SKM-1 treated with dmso at 0.1 percent for 144 hours (cell line): ENCODE measurements around the gene SUV39H1.

ENCODE experiments used
- DNase-seq: peaks from one replicate; lab custom pipeline; 2025; ENCODE audit not compliant: unreplicated experiment; lab: John Stamatoyannopoulos, UW

The SUV39H1 gene

GRCh38 chrX:48711929-48712505, 15.5 kb downstream of the SUV39H1 start:
- DNase-seq: no peak

DNA sequence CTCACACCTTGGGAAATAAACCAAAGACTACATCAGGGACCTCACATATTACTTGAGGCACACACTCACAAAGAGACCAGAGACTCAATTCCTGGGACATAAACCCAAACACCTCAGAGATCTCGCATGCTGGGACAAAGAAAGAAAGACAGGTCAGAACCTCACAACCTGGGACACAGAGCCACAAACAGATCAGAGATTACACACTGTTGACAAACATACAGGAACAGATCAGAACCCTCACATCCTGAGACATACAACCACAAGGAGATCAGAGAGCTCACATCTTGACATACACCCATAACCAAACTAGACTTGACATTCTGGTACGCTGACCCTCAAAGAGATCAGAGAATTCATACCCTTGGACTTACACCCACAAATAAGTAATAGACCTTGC, 17.3 kb downstream of the SUV39H1 start:
- DNase-seq: no peak

DNA sequence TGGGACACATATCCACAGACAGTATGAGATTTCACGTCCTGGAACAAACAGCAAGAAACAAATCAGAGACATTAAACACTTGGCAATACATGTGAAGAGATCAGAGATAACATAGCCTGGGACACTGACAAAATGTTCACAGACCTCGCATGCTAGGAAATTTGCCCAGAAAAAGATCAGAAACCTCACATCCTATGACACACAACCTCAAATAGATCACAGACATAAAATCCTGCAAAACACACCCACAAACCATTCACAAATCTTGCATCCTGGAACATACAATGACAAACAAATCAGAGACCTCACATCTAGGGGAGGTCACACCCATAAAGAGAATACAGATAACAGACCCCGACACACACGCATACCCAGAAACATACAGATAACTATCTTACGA, 18.0 kb downstream of the SUV39H1 start:
- DNase-seq: no peak

DNA sequence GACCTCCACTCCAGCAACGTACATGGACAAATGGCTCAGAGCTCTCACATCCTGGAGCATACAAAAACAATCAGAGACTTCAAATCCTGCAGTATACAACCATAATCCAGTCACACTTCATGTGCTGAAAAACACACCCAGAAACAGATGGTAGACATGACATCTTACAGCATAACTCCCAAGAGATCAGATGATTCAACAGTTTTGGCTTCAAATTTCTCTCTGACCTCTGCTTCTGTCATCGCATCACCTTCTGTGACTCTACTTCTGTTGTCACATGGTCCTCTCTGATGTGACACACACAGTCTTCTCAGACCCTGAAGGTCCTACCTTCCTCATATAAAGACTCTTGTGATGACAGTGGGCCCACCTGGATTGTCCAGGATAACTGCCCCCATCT, 18.5 kb downstream of the SUV39H1 start:
- DNase-seq: no peak

DNA sequence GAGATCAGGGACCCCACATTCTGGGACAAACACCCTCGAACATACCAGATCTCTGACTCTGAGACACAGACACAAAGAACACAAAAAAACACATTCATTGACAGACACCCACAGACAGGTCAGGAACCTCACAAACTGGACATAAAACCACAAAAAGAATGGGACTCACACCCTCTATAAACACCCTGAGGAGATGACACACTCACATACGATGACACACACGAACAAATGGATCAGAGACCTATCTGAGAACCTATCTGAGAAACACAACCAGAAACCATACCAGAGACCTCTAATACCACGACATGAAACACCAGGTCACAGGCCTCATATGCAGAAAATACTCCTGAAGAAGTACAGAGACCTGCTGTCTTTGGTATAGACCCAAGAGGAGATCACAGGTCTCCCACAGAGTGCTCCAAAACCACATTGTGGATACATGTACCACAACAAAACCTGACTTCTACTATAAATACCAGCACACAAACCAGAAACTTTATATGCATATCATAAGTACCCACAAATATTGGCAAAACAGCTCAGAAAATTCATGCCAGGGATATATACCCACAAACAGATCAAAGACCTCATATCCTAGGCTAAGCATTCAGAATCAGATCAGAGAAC, 19.5 kb downstream of the SUV39H1 start:
- no peak for DNase-seq

DNA sequence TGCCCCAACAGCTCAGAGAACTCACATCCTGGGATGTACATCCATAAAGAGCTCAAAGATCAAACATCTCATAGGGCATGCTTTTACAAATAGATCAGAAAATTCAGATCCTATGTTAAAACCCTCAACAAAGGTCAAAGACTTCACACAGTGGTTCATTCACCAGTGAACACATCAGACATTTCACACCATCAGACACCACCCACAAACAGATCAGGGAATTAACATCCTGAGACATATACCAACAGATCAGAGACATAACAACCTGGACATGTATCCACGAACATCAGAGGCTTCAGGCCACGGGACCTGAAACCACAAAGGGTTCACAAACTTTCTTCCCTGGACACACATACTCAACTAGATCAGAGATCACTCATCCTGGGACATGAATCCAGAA, 23.4 kb downstream of the SUV39H1 start:
- no peak for DNase-seq

DNA sequence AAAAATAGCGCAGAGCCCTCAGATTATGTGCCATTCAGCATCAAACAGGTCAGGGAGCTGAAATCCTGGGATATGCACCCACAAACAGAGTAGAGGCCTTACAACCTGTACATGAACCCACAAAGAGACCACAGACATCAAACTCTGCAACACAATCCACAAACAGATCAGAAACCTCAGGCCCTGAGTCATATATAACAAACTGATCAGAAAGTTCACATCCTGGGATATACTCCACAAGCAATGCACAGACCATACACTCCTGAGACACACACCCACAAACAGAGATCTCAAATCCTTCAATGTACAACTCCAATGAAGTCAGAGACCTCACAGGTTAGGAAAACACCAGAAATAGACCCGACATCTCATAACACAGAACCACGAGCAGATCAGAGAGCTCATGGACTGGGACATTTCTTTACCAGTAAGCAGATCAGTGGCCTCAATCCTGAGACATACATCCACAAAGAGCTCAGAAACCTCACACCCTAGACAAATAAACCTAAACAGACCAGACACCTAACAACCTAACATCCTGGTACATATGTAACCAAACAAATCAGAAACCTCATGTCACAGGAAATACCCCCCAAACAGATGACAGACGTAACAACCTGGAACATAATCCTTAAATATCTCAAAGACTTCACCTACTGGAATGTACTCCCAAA, 24.2 kb downstream of the SUV39H1 start:
- DNase-seq: no peak

- DNase-seq: no peak
Measured at GRCh38 chrX:48721916-48722315, 25.4 kb downstream of the SUV39H1 start.

- no peak for DNase-seq
Measured at GRCh38 chrX:48726596-48726995, 30.1 kb downstream of the SUV39H1 start.

GRCh38 chrX:48728653-48729052, 32.1 kb downstream of the SUV39H1 start:
- no peak for DNase-seq

GRCh38 chrX:48736303-48736702, 39.8 kb downstream of the SUV39H1 start:
- no peak for DNase-seq

- DNase-seq: no peak
Measured at GRCh38 chrX:48736878-48737212, 40.3 kb downstream of the SUV39H1 start.

GRCh38 chrX:48737213-48737938, 40.8 kb downstream of the SUV39H1 start:
- DNase-seq: peak; percentile 93

GRCh38 chrX:48737940-48738339, 41.4 kb downstream of the SUV39H1 start:
- no peak for DNase-seq

DNA sequence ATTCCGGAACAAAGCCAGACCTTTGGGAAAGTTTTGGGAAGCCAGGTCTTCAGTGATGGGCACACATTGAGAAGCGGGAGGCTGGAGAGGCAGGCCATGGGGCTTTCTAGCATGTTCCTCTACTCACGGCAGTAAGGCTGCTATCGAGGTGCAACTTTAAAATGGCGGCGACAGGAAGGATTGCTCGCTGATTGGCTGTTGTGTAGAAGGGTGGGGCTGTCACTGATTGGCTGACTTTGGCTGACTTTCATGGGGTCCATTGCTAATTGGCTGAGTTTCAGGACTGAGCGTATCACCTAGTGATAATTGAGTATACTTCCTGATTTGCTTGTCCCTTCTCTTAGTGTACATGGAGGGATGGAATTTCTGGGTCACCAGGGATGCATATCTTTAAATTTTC, 45.3 kb downstream of the SUV39H1 start:
- DNase-seq: no peak

GRCh38 chrX:48745222-48745621, 48.7 kb downstream of the SUV39H1 start:
- no peak for DNase-seq

DNA sequence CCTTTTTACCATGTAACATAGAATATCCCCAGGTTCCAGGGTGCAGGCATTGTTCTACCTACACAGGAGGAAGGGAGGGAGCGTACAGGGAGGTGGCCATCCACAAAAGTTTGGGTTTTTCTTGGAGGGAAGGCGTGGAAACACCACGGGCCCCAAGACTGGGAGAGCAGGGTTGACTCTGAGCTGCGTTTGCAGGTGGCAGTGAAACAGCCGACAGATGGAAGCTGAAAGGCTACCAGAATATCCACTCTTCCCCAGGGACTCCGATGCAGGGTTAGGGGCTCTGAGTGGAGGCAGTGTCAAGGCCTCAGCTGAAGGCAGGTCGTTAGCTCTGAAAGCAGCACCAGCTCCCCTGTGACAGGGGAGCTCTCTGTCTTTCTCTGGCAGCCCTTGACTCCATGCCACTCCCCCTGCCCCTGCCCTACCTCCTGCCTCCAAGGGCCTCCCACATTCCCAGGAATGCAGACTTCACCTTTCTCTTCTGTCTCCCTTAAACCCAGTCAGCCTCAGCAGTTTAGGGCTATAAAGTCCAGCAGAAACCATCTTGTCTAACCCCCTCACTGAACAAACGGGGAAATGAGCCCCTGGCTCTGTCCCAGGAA, 51.0 kb downstream of the SUV39H1 start:
- DNase-seq: no peak

- DNase-seq: no peak
Measured at GRCh38 chrX:48749182-48749581, 52.6 kb downstream of the SUV39H1 start.

- no peak for DNase-seq
Measured at GRCh38 chrX:48751343-48751742, 54.8 kb downstream of the SUV39H1 start.

DNA sequence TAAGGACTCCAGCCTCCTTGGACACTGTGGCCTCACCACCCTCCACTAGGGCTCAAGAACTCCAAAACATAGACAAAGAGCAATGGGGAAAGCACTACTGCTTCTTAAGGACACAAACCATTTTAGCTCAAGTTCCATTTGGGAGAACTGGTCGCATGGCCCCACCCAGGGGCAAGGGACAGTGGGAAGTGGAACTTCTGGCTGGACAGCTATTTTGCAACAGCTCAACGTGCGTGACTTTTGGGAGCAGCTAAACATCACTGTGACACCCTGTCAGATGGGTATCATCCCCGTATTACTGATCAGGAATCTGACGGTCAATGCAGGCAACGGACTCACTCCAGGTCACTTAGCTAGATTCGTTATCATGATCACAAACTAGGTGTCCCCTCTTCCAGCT, 56.0 kb downstream of the SUV39H1 start:
- no peak for DNase-seq

- DNase-seq: no peak
Measured at GRCh38 chrX:48753708-48754228, 57.2 kb downstream of the SUV39H1 start.
